ENCODE data around the gene IFITM5. TPM values are rescaled to one million over a fixed set of nuclear protein-coding genes. Genes with fewer than 3 reads are reported as not detected.
"Not testable (repeated sequence)": the region's sequence is repeated elsewhere in the genome, so short reads cannot be mapped to it uniquely, and the experiment has no call there.

IFITM5 gene
- total and polyA plus RNA-seq, 12 donors: not detected

DNA sequence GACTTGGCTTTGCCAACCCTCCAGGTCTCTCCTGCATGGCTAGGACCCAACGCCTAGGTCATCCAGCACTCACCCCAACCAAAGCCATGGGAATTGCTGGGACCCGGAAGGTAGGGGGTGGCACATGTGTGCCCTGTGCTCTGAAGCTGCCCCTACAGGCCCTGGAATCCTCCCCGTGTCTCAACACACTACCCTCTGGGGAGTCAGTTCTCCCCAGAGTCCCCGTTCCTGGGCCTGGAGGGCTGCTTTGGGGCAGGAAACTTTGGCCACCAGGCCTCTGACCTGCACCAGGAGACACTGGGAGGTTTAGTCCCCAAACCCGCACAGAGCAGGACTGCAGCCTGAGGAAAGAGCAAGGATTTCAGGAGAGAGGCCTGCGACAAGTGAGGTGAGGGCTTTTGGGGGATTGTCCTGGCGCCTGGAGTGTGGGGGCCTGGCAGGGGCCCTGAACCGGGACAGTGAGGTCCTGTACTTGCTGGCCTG, 14.0 kb upstream of the IFITM5 start:
- Histone ChIP-seq H3K4me3 (peak overlapping the region; percentile 20 to 85 (median 75)), H3K27me3 (peaks cover 0 to 25% (median 11%) of the 10 kb centered on the region in 7 donors), H3K9me3 (no peaks in the 10 kb centered on the region), H3K4me1 (peaks cover 6 to 60% (median 40%) of the 10 kb centered on the region in 9 donors), H3K36me3 (peaks cover 0 to 29% (median 0%) of the 10 kb centered on the region in 9 donors), H3K27ac (peak overlapping the region; percentile 76 to 99 (median 94))
- intact Hi-C loops (cut with DNase I): loop anchor here in 3 of 10 donors (2.0 to 10.0 kb wide), 2 partner anchors 41 to 59 kb away; no protein-coding TSS in a partner anchor
- 48 to 61% methylated on average over 8 of the region's 8 CpGs for WGBS, 2 donors
- peak in 1 of 2 donors; percentile 17 for DNase-seq
- TF ChIP-seq, protein P1, sequence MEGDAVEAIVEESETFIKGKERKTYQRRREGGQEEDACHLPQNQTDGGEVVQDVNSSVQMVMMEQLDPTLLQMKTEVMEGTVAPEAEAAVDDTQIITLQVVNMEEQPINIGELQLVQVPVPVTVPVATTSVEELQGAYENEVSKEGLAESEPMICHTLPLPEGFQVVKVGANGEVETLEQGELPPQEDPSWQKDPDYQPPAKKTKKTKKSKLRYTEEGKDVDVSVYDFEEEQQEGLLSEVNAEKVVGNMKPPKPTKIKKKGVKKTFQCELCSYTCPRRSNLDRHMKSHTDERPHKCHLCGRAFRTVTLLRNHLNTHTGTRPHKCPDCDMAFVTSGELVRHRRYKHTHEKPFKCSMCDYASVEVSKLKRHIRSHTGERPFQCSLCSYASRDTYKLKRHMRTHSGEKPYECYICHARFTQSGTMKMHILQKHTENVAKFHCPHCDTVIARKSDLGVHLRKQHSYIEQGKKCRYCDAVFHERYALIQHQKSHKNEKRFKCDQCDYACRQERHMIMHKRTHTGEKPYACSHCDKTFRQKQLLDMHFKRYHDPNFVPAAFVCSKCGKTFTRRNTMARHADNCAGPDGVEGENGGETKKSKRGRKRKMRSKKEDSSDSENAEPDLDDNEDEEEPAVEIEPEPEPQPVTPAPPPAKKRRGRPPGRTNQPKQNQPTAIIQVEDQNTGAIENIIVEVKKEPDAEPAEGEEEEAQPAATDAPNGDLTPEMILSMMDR (IDR thresholded peaks at IDR 0.05): no peak
- peak in 1 of 8 donors; percentile 0 for ATAC-seq

DNA sequence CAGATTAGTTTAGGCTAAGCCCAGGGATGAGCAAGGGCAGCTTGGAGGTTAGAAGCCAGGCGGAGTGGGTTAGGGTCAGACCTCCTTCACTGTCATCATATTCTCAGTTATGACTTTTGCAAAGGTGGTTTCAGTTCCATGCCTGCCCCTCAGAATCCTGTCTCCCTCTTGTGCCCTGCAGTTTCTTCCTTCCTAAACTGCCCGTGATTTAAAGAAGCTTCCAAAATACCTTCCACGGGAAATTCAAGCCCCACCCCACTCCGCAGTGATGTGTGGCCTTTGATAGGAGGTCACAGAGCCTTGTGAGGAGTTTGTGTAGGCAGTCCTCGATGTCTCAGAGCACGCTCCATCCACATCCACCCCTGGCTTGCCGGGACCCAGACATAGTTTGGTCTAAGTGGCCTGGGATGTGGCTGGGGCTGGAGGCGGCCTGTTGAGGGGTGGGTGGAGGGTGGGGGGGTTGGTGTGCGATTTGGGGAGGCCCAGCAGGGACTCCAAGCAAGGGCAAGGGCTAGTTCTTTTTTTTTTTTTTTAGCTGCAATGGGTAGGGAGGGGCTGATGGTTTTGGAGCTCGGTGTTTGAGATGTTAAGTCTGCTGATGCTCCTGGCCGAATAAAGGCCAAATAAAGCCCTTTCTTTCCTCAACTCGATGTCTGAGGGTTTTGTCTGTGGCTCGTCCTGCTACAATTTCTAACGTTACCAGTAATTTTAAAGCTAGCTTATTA, 12.9 kb upstream of the IFITM5 start:
- peaks cover 8 to 60% (median 37%) of the 10 kb centered on the region in 9 donors for H3K4me1 ChIP-seq

DNA sequence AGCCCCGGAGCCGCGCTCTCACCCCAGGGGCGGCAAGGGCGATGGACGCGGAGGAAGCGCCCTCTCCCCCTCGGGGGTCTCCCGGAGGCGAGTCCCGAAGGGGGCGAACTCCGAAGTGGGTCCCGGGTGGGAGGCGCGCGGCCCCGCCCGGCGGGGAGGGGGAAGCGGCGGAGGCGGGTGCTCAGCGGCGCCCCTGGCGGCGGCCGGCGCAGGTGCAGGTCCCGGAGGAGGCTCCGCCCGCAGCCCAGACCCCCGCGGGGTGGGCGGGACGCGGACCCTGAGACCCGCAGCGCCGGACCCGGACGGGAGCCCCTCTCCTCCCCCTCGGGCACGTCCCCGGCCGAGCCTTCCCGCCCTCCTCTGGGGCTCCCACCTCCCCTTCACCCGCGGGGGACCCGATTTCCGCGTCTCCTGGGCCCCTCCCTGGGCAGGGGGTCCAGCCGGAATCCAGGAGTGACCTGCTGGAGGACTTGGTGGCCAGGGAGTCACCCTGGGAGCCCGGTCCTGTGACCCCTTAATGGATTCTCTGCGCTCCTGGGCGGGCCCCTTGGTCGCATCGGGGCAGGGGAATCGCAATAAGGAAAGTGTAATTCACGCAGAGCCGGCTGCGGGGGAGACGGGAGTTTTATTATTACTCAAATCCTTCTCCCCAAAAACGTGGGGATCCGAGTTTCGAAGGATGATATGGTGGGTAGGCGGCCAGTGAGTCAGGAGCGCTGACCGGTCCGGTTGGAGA, 11.9 kb upstream of the IFITM5 start:
- Histone ChIP-seq H3K27ac (peak overlapping the region; percentile 86 to 99 (median 94)), H3K4me3 (peak overlapping the region in 9 of 10 donors; percentile 23 to 85 (median 50)), H3K27me3 (peaks cover 0 to 20% (median 7%) of the 10 kb centered on the region in 7 donors), H3K4me1 (peaks cover 13 to 60% (median 37%) of the 10 kb centered on the region in 9 donors), H3K36me3 (peaks cover 0 to 22% (median 0%) of the 10 kb centered on the region in 9 donors)
- intact Hi-C loops (cut with DNase I): loop anchor here in 1 of 10 donors (10.0 kb wide), 1 partner anchor 56 kb away; no protein-coding TSS in a partner anchor
- WGBS, 2 donors: 0 to 3% methylated on average over 7 of the region's 71 CpGs
- ATAC-seq (peak; percentile 24 to 68 (median 55)), DNase-seq (peak in 1 of 2 donors; percentile 22)
- not testable (repeated sequence) for H3K9me3 ChIP-seq

More for the DNA sequence above, 12.9 kb upstream of the IFITM5 start:
- H3K27me3 ChIP-seq: peaks cover 0 to 25% (median 11%) of the 10 kb centered on the region in 7 donors
- ATAC-seq (no peak), DNase-seq (peak in 1 of 2 donors; percentile 17)
- peaks cover 0 to 29% (median 0%) of the 10 kb centered on the region in 9 donors for H3K36me3 ChIP-seq
- no peaks in the 10 kb centered on the region for H3K9me3 ChIP-seq
- H3K4me3 ChIP-seq: peak overlapping the region; percentile 10 to 85 (median 46)
- TF ChIP-seq, protein P1 (IDR thresholded peaks at IDR 0.05): no peak
- H3K27ac ChIP-seq: peak overlapping the region; percentile 86 to 99 (median 94)
- intact Hi-C loops (cut with DNase I): loop anchor here in 3 of 10 donors (2.0 to 10.0 kb wide), 2 partner anchors 43 to 57 kb away; no protein-coding TSS in a partner anchor
- 49 to 50% methylated on average over 14 of the region's 14 CpGs for WGBS, 2 donors

DNA sequence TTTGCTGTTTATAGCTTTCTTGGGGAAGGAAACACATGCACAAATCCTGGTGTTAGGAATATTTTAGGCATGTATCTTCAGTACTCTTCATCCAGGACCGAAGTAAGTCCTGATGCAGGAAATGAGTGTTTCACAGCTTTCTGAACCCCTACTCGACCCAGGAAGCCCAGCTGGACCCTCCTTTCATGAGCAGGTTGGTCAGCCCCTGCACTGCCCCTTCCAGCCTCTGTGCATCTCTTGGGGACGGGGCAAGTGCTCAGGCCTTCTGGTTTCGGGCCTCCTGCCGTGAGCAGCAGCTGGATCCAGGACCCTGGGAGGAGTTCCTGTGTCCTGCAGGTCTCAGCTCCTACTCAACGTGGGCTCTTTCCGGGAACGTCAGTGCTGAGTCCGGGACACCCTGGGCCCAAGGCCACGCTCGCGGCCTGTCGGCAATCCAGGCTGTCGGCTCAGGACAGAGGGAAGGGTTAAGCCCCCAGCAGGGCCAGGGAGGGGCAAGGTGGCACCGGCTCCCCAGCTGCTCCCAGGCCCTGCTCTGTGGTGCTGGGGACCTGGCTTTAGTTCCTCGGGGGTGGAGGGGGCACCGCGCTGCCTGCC, 10.8 kb upstream of the IFITM5 start:
- peaks cover 0 to 11% (median 0%) of the 10 kb centered on the region in 9 donors for H3K36me3 ChIP-seq
- peak in 1 of 2 donors; percentile 7 for DNase-seq
- 26% methylated on average over 5 of the region's 18 CpGs for WGBS, 2 donors
- H3K27ac ChIP-seq: peak overlapping the region; percentile 34 to 97 (median 88)
- peaks cover 15 to 60% (median 44%) of the 10 kb centered on the region in 9 donors for H3K4me1 ChIP-seq
- H3K27me3 ChIP-seq, H3K9me3 ChIP-seq: not testable (repeated sequence)
- intact Hi-C loops (cut with DNase I): loop anchor here in 5 of 10 donors (2.0 to 10.0 kb wide), 5 partner anchors 45 to 73 kb away; partner anchors contain the start of genes PSMD13 (in 1 of the 5) and SIRT3 (in 1 of the 5)
- peak overlapping the region; percentile 35 to 77 (median 62) for H3K4me3 ChIP-seq
- peak in 7 of 8 donors; percentile 0 to 17 (median 7) for ATAC-seq

DNA sequence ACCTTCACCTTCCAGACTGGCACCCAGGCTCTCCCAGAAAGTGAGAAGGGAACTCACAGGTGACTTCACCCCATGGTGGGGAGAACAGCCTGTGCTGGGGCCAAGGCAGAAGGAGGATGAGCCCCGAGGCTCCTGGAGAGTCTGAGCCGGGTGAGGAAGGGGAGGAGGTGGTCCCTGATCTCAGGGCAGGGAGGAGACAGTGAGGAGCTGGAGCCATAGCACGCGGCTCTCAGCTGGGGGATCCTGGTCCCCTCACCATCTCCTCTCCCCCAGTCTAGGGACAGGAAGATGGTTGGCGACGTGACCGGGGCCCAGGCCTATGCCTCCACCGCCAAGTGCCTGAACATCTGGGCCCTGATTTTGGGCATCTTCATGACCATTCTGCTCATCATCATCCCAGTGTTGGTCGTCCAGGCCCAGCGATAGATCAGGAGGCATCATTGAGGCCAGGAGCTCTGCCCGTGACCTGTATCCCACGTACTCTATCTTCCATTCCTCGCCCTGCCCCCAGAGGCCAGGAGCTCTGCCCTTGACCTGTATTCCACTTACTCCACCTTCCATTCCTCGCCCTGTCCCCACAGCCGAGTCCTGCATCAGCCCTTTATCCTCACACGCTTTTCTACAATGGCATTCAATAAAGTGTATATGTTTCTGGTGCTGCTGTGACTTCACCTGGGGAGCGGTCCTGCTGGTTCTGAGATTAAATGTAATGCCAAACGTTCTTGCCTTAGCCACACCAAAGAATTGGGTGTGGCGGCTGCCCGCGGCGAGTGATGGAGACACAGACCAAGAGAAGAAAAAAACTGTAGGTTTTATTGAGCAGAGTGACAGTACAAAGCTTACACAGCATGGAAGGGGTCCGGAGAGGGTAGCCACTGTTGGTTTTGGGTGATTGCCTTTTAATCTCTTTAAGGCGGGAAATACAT, 9.7 kb upstream of the IFITM5 start:
- Histone ChIP-seq H3K4me3 (peak overlapping the region; percentile 35 to 77 (median 62)), H3K4me1 (peaks cover 15 to 68% (median 46%) of the 10 kb centered on the region in 9 donors), H3K27ac (peak overlapping the region; percentile 34 to 97 (median 88))
- not testable (repeated sequence) for H3K36me3 ChIP-seq, H3K9me3 ChIP-seq, H3K27me3 ChIP-seq
- ATAC-seq (peak in 3 of 8 donors; percentile 1), DNase-seq (peak in 1 of 2 donors; percentile 11)
- intact Hi-C loops (cut with DNase I): loop anchor here in 4 of 10 donors (2.0 to 10.0 kb wide), 4 partner anchors 46 to 72 kb away; partner anchors contain the start of genes PSMD13 (in 1 of the 4) and SIRT3 (in 1 of the 4)
- WGBS, 2 donors: 41 to 51% methylated on average over 21 to 22 of the region's 24 CpGs
